Muscle of arm (tissue), 14 donors: Measurements from ENCODE around the gene RAD51D. TPM values are rescaled to one million over a fixed set of nuclear protein-coding genes. Genes with fewer than 3 reads are reported as not detected.
"Not testable (repeated sequence)": the region's sequence is repeated elsewhere in the genome, so short reads cannot be mapped to it uniquely, and the experiment has no call there.

Experiments
- DNase-seq: peaks from one replicate; pipeline ENCODE4 v3.0.0-alpha.2; 2013
- long read RNA-seq, 11 donors: transcript quantifications; one replicate each; lab custom pipeline, GENCODE V29; 2026
- polyA plus RNA-seq, 12 donors: library from polyadenylated mRNA; unstranded; fragments of 120-200 nt; gene quantifications; one replicate each; pipeline ENCODE4 v1.2.1, GENCODE V29; 2013; ENCODE audit not compliant: insufficient read length in 12 of 12

Gene RAD51D
- 1 to 10 TPM in 11 of 12 donors, not detected in 1; 4.9 to 9.6 (median 6.0) TPM for polyA plus RNA-seq
- long read RNA-seq, donor 1, partial matches to known transcripts = 0 of 2 reads
- long read RNA-seq, donor 1, other reads (novel, unspliced or antisense) = 0 of 2 reads
- long read RNA-seq, donor 2, full-length matches to known transcripts = 3 of 3 reads
- long read RNA-seq, donor 2, partial matches to known transcripts = 0 of 3 reads
- long read RNA-seq, donor 2, other reads (novel, unspliced or antisense) = 0 of 3 reads
- long read RNA-seq, donor 3, partial matches to known transcripts = 0 of 1 reads
- long read RNA-seq, donor 3, other reads (novel, unspliced or antisense) = 0 of 1 reads
- long read RNA-seq, donor 4, full-length matches to known transcripts = 3 of 3 reads
- long read RNA-seq, donor 4, partial matches to known transcripts = 0 of 3 reads
- long read RNA-seq, donor 4, other reads (novel, unspliced or antisense) = 0 of 3 reads
- long read RNA-seq, donor 5, full-length matches to known transcripts = 1 of 1 reads
- long read RNA-seq, donor 5, partial matches to known transcripts = 0 of 1 reads
- long read RNA-seq, donor 5, other reads (novel, unspliced or antisense) = 0 of 1 reads
- long read RNA-seq, donor 6, partial matches to known transcripts = 0 of 1 reads
- long read RNA-seq, donor 6, other reads (novel, unspliced or antisense) = 0 of 1 reads
- long read RNA-seq, donor 7, partial matches to known transcripts = 0 of 1 reads
- long read RNA-seq, donor 7, other reads (novel, unspliced or antisense) = 0 of 1 reads
- long read RNA-seq, donor 8, full-length matches to known transcripts = 5 of 5 reads
- long read RNA-seq, donor 8, partial matches to known transcripts = 0 of 5 reads
- long read RNA-seq, donor 8, other reads (novel, unspliced or antisense) = 0 of 5 reads
- long read RNA-seq, donor 9, partial matches to known transcripts = 0 of 1 reads
- long read RNA-seq, donor 9, other reads (novel, unspliced or antisense) = 0 of 1 reads
- long read RNA-seq, donor 10, full-length matches to known transcripts = 1 of 1 reads
- long read RNA-seq, donor 10, partial matches to known transcripts = 0 of 1 reads
- long read RNA-seq, donor 10, other reads (novel, unspliced or antisense) = 0 of 1 reads
- long read RNA-seq, donor 11, full-length matches to known transcripts = 1 of 1 reads
- long read RNA-seq, donor 11, partial matches to known transcripts = 0 of 1 reads
- long read RNA-seq, donor 11, other reads (novel, unspliced or antisense) = 0 of 1 reads

GRCh38 chr17:35119370-35120165 lies at the start of gene RAD51D:
TSS of gene RAD51D (minus strand) at chr17:35119860. CDS start at chr17:35119613, 247 bp downstream.
- DNase-seq = peak; percentile 61

GRCh38 chr17:35167666-35168065 lies 48.0 kb upstream of the RAD51D start:
- DNase-seq = no peak

- DNase-seq = no peak
These were observed 47.4 kb upstream of the RAD51D start for GRCh38 chr17:35167046-35167445.

GRCh38 chr17:35166526-35166925 lies 46.9 kb upstream of the RAD51D start:
- DNase-seq = no peak

DNA sequence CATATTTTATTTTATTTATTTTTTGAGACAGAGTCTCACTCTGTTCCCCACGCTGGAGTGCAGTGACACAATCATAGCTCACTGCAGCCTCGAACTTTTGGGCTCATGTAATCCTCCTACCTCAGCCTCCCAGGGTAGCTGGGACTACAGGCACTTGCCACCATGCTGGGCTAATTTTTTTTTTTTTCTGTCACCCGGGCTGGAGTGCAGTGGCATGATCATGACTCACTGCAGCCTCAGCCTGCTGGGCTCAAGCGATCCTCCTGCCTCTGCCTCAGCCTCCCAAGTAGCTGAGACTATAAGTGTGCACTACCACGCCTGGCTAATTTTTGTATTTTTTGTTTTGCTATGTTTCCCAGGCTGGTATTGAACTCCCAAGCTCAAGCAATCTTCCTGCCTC lies 45.1 kb upstream of the RAD51D start:
- no peak for DNase-seq

DNA sequence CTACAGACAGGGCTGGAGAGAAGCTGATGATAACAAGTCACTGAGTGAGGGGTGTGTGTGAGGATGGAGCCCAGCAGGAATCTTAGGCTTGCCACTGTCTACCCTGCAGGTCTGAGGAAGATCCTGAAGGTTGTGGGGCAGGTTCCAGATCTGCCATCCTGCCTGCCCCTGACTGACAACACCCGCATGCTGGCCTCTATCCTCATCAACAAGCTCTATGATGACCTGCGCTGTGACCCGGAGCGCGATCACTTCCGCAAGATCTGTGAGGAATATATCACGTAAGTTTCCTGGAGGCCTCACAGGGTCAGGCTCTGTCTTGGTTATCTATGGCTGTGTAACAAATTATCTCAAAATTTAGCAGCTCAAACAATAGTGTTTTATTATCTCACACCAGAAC lies 44.2 kb upstream of the RAD51D start:
- no peak for DNase-seq

DNA sequence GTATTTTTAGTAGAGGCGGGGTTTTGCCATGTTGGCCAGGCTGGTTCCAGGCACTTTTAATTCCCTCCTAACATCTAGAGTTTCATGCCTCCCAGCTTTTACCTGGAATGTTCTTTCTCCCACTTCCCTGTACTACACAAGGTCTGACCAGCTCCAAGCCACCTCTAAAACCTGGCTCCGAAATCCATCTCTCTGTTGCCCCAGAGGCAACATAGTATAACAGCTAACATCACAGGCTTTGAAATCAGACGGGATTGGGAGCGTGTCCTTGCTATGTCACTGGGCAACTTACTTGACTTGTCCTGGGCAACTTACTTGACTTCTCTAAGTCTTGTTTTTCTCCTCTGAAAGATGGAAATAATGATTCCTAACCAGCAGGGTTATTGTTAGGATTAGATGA lies 43.1 kb upstream of the RAD51D start:
- DNase-seq = no peak

DNA sequence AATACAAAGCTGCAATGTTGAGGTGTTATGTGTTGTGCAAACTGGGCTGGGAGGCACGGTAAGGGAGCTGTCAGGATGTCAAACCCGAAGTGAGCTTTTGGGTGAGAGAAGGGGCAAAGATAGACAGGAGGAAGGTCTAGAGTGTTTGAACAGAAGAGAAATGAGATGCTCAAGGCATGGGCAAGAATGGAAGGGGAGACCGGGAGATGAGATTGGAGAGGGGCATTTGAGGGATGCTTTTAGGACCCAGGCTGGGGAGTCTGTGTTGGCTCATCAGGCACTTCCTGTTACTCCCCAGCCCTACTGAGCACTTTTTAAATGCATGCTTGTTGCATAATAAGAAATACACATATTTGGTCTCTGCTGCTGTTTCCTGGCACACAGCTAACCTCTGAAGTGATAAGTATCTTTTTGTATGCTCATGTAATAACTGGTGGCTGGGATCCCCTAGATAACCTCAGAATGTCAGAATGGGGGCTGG lies 41.7 kb upstream of the RAD51D start:
- no peak for DNase-seq

DNA sequence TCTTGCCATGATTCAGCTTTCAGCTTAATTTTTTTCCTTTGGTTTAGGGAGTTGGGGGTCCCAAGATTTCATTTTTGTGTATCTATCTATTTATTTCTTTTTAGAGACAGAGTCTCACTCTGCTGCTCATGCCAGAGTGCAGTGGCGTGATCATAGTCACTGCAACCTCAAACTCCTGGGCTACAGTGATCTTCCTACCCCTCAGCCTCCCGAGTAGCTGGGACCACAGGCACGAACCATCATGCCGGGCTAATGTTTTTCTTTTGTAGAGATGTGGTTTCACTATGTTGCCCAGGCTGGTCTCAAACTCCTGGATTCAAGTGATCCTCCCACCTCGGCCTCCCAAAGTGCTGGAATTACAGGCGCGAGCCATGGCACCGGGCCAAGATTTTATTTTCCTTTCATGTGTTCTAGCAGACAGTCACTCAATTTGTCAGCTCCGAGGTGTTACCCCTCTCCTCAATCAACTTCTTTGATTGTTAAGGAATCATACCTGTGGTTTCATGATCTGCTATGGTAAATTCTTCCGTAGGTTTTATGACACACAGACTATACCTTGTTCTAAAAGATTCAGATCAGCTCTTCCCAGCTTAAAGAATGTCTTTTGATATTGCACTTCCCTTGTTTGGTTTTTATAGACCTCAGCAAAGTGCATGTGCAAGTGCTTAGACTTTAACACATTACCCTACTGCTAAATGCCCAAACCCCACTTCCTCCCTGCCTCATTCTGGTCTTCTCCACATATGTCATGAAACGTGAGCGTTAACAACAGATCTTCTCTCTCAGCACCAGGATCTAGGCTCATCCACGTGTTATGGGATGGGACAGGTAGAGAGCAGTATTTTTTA lies 40.9 kb upstream of the RAD51D start:
- no peak for DNase-seq

DNA sequence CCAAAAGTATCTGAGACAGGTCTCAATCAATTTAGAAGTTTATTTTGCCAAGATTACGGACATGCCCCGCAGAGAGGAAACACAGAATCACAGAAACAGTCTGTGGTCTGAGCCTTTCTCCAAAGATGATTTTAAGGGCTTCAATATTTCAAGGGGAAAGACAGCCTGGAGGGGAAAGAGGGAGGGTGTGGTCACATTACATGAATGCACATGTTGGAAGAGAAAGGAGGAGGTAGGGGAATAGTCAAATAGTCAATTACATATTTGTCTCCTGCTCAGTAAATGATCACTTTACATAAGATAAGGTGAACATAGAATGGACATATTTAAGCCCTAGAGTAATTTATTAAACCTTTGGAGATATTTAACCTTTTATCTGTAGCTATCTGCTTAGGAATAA lies 40.3 kb upstream of the RAD51D start:
- no peak for DNase-seq

- DNase-seq = no peak
These were observed 35.6 kb upstream of the RAD51D start for GRCh38 chr17:35155246-35155645.

DNA sequence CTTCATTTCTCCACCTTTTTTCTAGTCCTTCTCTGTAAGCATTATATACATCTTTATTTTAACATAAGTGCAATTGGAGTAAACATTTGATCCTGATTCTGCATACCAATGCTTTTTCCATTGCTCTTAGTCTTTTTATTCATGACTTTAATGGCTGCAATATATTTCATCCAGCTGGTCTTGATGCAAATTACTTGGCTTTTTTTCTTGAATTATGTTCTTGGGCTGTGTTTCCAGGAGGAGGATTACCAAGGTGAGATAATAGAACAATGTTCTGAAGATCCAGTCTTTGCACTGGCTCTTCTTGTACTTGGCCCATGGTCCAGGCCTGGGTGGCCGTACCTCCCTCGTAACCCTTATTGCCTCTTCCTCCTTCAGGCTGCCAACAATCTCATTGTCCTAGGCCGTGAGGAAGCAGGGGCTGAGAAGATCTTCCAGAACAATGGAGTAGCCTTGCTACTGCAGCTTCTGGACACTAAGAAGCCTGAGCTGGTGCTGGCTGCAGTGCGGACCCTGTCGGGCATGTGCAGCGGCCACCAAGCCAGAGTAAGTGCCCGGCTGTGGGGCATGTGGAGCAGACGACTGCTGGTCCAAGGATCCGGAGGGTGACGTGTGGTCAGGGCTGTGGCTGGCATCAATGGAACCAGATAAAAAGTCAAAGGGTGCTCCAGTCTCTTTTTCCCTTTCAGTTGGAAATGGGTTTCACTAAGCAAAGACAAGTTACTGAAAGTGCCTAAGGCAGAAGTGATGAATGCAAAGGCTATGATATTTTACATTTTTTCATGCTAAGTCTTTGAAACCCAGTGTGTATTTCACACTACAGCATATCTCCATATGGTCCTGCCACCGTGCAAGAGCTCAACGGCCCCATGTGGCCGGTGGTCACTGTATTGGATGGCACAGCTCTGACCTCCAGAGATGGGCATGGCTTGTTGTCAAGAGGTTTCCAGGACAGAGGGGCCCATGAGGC lies 34.8 kb upstream of the RAD51D start:
- no peak for DNase-seq

DNA sequence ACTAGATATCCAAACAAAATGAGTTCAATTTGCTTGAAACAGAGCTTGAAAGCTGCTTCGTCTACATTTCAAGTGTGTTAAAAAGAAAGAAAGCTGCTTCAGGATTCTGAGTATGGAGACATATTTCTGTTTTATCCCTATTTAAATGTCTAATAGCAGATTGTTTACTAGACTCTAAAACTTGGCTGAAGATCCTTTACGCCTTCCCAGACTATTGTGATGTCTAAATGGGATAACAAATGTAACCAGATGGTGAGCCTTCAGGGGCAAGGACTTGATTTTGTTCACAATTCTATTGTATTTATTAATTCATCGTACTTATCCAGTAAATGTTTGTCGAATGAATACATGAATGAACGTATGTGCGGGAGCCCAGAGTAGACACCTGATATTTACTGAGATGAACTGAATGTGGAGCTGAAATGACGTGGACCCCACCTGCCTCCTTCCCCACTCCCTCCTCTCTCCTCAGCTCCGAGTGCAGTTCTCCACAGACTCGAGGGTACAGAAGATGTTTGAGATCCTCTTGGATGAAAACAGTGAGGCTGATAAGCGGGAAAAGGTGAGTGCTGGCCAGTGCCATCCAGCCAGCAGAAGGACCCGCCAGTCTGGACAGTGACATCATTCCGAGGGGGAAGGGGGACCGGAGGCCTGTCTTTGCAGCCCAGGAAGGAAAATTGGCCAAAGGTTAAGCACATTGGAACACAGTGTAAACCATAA lies 32.9 kb upstream of the RAD51D start:
- DNase-seq = no peak

DNA sequence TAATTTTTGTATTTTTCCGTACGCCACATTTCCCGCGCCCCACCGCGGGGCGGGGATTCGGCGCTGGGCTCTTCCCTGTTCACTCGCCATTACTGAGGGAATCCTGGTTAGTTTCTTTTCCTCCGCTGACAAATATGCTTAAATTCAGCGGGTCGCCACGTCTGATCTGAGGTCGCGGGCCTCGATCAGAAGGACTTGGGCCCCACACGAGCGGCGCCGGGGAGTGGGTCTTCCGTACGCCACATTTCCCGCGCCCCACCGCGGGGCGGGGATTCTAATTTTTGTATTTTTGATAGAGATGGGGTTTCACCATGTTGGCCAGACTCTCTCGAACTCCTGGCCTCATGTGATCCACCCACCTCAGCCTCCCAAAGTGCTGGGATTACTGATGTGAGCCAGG lies 31.4 kb upstream of the RAD51D start:
- not testable (repeated sequence) for DNase-seq

GRCh38 chr17:35149941-35150340 lies 30.3 kb upstream of the RAD51D start:
- no peak for DNase-seq

DNA sequence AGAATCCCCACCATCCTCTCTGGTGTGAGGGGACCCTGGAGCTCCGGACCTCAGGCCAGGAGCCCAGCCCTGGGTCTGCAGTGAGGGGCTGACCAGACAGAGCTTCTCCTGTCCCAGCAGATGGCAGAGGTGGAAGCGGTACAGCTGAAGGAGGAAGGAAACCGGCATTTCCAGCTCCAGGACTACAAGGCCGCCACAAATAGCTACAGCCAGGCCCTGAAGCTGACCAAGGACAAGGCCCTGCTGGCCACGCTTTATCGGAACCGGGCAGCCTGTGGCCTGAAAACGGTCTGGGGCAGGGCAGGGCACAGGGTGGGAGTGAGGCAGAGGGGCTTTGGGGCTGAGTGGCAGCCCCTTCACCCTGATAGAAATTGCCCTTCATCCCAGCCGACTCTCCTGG lies 28.5 kb upstream of the RAD51D start:
- DNase-seq = no peak

- DNase-seq = peak; percentile 26
These were observed 27.8 kb upstream of the RAD51D start, which contains the start of gene UNC45B for GRCh38 chr17:35147375-35147905. TSS of gene UNC45B (plus strand) at chr17:35147817. CDS start at chr17:35148264, 447 bp downstream.
